ENCODE results near the gene ACBD4.

- TF ChIP-seq EZH2phosphoT487 (IDR thresholded peaks at IDR 0.05; ENCODE audit: insufficient read depth, low read depth) (no peak), EZH2 (IDR thresholded peaks at IDR 0.05; ENCODE audit: insufficient read depth, poor library complexity, severe bottlenecking) (no peak)
Observed at GRCh38 chr17:45088741-45089140, 46.7 kb upstream of the ACBD4 start.

Data from GM23248 (cell line).